22Rv1 (cell line): ENCODE data around the gene SVIL.

Experiments used
- CTCF ChIP-seq: fragments of 450-650 bp; IDR thresholded peaks from 2 replicates; pipeline ENCODE4 v1.5.1; 2017; ENCODE audit warnings: mild to moderate bottlenecking
- ZFX ChIP-seq: fragments of 450-650 bp; IDR thresholded peaks from 2 replicates; pipeline ENCODE4 v1.6.1; 2017; ENCODE audit warnings: antibody characterized with exemption, borderline replicate concordance

- TF ChIP-seq CTCF = no peak
- TF ChIP-seq ZFX = no peak
Measured at GRCh38 chr10:29440981-29441380, 193.8 kb downstream of the SVIL start.
